ENCODE data around the gene NLRP2B. TPM values are rescaled to one million over a fixed set of nuclear protein-coding genes. Genes with fewer than 3 reads are reported as not detected.

The NLRP2B gene
- total and polyA plus RNA-seq, 2 of the 4 experiments (the other 2 are of a cell fraction): not detected

DNA sequence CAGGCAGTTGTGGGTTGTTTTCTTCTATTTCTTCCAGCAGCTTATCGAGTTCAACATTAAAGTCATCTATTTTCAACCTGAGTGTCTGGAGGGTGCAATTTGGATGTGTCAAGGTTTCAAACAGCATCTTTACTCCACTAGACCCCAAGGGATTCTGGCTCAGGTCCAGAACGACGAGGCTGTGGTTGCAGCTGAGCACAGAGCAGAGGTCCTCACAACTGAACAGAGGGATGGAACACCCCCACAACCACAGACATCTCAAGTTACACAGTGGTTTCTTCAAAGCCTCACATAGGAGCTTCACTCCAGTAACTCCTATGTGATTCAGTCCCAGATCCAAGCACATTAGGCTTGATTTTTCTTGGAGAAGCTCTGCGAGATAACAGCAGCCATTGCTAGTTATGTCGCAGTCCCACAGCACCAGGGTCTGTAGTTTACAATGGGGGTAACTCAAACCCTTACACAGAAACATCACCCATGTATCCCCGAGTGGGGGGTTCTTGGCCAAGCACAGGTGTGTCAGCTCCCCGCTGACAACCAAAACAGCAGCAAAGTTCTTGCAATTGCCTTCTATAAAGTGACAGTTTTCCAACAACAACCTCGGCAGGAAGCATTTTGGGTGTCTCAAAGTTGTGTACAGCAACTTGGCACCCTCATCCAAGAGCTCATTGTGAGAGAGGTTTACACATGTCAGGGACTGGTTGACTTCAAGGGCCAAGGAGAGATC is 2.8 kb downstream of the NLRP2B start:
- dilution Hi-C loops (cut with HindIII; ENCODE audit: low sequenced_read_pairs, unreplicated experiment) (no loop called here), intact Hi-C loops (cut with micrococcal nuclease) (no loop called here), in situ Hi-C loops (cut with MboI; ENCODE audit: low sequenced_read_pairs) (no loop called here)
- Histone ChIP-seq H3K23ac (ENCODE audit: low read depth, low read length) (no peak overlapping the region), H2AK5ac (ENCODE audit: low read depth, low read length) (no peak overlapping the region), H4K5ac (ENCODE audit: low read depth, low read length) (no peak overlapping the region), H3K56ac (ENCODE audit: extremely low read depth, insufficient read depth, low read length) (no peak overlapping the region), H3K9ac (ENCODE audit: low read depth, low read length) (no peak overlapping the region), H2BK20ac (ENCODE audit: low read depth, low read length) (no peak overlapping the region), H4K20me1 (ENCODE audit: insufficient read depth, low read length) (no peaks in the 10 kb centered on the region), H4K91ac (ENCODE audit: insufficient read depth, low read depth, low read length) (no peak overlapping the region), H3K4me3 (ENCODE audit: insufficient read depth, low read depth, low read length) (no peak overlapping the region), H3K79me1 (ENCODE audit: low read depth in 1 of 2, low read length in 2 of 2) (no peaks in the 10 kb centered on the region), H2BK5ac (ENCODE audit: low read depth, low read length, poor library complexity, severe bottlenecking) (no peak overlapping the region), H2AK9ac (replicated peaks; ENCODE audit: low read depth, low read length, poor library complexity) (no peak overlapping the region), H3K9me1 (ENCODE audit: insufficient read depth, low read length) (no peaks in the 10 kb centered on the region), H3K18ac (ENCODE audit: low read depth, low read length) (no peak overlapping the region), H2AFZ (replicated peaks; ENCODE audit: low read length, poor library complexity) (no peak overlapping the region), H3K27me3 (ENCODE audit: control insufficient read depth, insufficient read depth, low read length) (no peaks in the 10 kb centered on the region), H2BK120ac (ENCODE audit: low read depth, low read length) (no peak overlapping the region), H3K4me2 (ENCODE audit: low read depth, low read length) (no peak overlapping the region), H3K14ac (replicated peaks; ENCODE audit: low read depth, low read length) (no peak overlapping the region), H3K36me3 (ENCODE audit: control insufficient read depth, insufficient read depth, low read length) (no peaks in the 10 kb centered on the region), H3K27ac (ENCODE audit: insufficient read depth, low read length) (no peak overlapping the region), H4K8ac (ENCODE audit: low read depth in 2 of 2, low read length in 2 of 2) (no peak overlapping the region), H3K4ac (ENCODE audit: low read depth, low read length) (no peak overlapping the region), H3K9me3 (ENCODE audit: control insufficient read depth, insufficient read depth, low read length) (peaks cover 5% of the 10 kb centered on the region), H2BK15ac (ENCODE audit: low read depth, low read length) (no peak overlapping the region), H3K4me1 (ENCODE audit: control insufficient read depth, insufficient read depth, low read length) (no peaks in the 10 kb centered on the region)
- TF ChIP-seq POLR2A (IDR thresholded peaks at IDR 0.05; ENCODE audit: low read depth, low read length) (no peak), MAZ (IDR thresholded peaks at IDR 0.05; ENCODE audit: borderline replicate concordance, low read depth, low read length) (no peak), SMC3 (IDR thresholded peaks at IDR 0.05; ENCODE audit: low read depth, low read length) (no peak), NFE2L2 (IDR thresholded peaks at IDR 0.05; ENCODE audit: low read depth, low read length) (no peak), FOS (IDR thresholded peaks at IDR 0.05; ENCODE audit: low read depth, low read length) (no peak), RFX5 (IDR thresholded peaks at IDR 0.05; ENCODE audit: low read depth, low read length) (no peak), CHD1 (IDR thresholded peaks at IDR 0.05; ENCODE audit: low read depth, low read length) (no peak), BHLHE40 (IDR thresholded peaks at IDR 0.05; ENCODE audit: low read depth, low read length) (no peak), MXI1 (IDR thresholded peaks at IDR 0.05; ENCODE audit: borderline replicate concordance, low read depth, low read length) (no peak), CEBPB (IDR thresholded peaks at IDR 0.05; ENCODE audit: low read depth, low read length) (no peak), RCOR1 (IDR thresholded peaks at IDR 0.05; ENCODE audit: insufficient replicate concordance, low read length) (no peak), RAD21 (IDR thresholded peaks at IDR 0.05; ENCODE audit: low read length) (no peak), MAFK (IDR thresholded peaks at IDR 0.05; ENCODE audit: low read depth, low read length) (no peak)
- TF ChIP-seq, protein P1, sequence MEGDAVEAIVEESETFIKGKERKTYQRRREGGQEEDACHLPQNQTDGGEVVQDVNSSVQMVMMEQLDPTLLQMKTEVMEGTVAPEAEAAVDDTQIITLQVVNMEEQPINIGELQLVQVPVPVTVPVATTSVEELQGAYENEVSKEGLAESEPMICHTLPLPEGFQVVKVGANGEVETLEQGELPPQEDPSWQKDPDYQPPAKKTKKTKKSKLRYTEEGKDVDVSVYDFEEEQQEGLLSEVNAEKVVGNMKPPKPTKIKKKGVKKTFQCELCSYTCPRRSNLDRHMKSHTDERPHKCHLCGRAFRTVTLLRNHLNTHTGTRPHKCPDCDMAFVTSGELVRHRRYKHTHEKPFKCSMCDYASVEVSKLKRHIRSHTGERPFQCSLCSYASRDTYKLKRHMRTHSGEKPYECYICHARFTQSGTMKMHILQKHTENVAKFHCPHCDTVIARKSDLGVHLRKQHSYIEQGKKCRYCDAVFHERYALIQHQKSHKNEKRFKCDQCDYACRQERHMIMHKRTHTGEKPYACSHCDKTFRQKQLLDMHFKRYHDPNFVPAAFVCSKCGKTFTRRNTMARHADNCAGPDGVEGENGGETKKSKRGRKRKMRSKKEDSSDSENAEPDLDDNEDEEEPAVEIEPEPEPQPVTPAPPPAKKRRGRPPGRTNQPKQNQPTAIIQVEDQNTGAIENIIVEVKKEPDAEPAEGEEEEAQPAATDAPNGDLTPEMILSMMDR (conservative IDR thresholded peaks at IDR 0.05; ENCODE audit: low read depth, low read length): no peak
- TF ChIP-seq, protein P2, sequence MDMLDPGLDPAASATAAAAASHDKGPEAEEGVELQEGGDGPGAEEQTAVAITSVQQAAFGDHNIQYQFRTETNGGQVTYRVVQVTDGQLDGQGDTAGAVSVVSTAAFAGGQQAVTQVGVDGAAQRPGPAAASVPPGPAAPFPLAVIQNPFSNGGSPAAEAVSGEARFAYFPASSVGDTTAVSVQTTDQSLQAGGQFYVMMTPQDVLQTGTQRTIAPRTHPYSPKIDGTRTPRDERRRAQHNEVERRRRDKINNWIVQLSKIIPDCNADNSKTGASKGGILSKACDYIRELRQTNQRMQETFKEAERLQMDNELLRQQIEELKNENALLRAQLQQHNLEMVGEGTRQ (IDR thresholded peaks at IDR 0.05; ENCODE audit: low read depth, low read length): no peak
- TF ChIP-seq, protein P3, sequence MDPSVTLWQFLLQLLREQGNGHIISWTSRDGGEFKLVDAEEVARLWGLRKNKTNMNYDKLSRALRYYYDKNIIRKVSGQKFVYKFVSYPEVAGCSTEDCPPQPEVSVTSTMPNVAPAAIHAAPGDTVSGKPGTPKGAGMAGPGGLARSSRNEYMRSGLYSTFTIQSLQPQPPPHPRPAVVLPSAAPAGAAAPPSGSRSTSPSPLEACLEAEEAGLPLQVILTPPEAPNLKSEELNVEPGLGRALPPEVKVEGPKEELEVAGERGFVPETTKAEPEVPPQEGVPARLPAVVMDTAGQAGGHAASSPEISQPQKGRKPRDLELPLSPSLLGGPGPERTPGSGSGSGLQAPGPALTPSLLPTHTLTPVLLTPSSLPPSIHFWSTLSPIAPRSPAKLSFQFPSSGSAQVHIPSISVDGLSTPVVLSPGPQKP (IDR thresholded peaks at IDR 0.05; ENCODE audit: borderline replicate concordance, low read depth, low read length): no peak
- ChIA-PET POLR2A (ENCODE audit: unreplicated experiment) (no interaction called here), CTCF (interaction anchor here (0.5 kb wide), 1 partner anchor 506 kb away, joined by 3 read pairs; no protein-coding TSS in a partner anchor)
- ATAC-seq (ENCODE audit: low read depth) (no peak), DNase-seq (no peak)
- no TSS peak for BruUV-seq (replicated peaks)
- WGBS, 2 experiments (ENCODE audit: extremely low coverage in 2 of 2, insufficient read length in 1 of 2): 60% methylated on average over 1 of the region's 8 CpGs; no CpG with 5 or more reads in 1 of the 2 experiments
